ENCODE measurements around the gene KDELR1.

- TF ChIP-seq TAF1 (IDR thresholded peaks at IDR 0.05; ENCODE audit: borderline replicate concordance, low read depth, low read length) (no peak), POLR2A (IDR thresholded peaks at IDR 0.05; ENCODE audit: low read depth, low read length) (no peak)
Observed at GRCh38 chr19:48413879-48414587, 22.7 kb upstream of the KDELR1 start.
